HL-60/S4 (cell line): ENCODE data around the gene NRIP2.

Experiments
- in situ Hi-C: fragments of 300-500 bp; cut with MboI; formaldehyde crosslinking; loops from 2 replicates; pipeline ENCODE4 v1.14.3; 2022; ENCODE audit warnings: low sequenced_read_pairs

The NRIP2 gene

GRCh38 chr12:2851931-2852330, 17.1 kb upstream of the NRIP2 start:
- in situ Hi-C loops = no loop called here

GRCh38 chr12:2845280-2845679, 10.4 kb upstream of the NRIP2 start:
- in situ Hi-C loops = no loop called here

- in situ Hi-C loops = no loop called here
Measured at GRCh38 chr12:2844786-2845185, 10.0 kb upstream of the NRIP2 start.

GRCh38 chr12:2842948-2843347, 8.1 kb upstream of the NRIP2 start:
- in situ Hi-C loops = no loop called here

- in situ Hi-C loops = no loop called here
Measured at GRCh38 chr12:2841056-2841650, 6.3 kb upstream of the NRIP2 start.

GRCh38 chr12:2836574-2836973, 1.7 kb upstream of the NRIP2 start:
- in situ Hi-C loops = no loop called here

GRCh38 chr12:2835691-2836403, 1.0 kb upstream of the NRIP2 start:
- in situ Hi-C loops = no loop called here

- in situ Hi-C loops = no loop called here
Measured at GRCh38 chr12:2833810-2834209, 1.0 kb downstream of the NRIP2 start.

- in situ Hi-C loops = no loop called here
Measured at GRCh38 chr12:2833327-2833726, 1.5 kb downstream of the NRIP2 start.

- in situ Hi-C loops = no loop called here
Measured at GRCh38 chr12:2832550-2833127, 2.2 kb downstream of the NRIP2 start.

GRCh38 chr12:2829275-2829674, 5.6 kb downstream of the NRIP2 start:
- in situ Hi-C loops = no loop called here

GRCh38 chr12:2826721-2827515, 7.9 kb downstream of the NRIP2 start:
- in situ Hi-C loops = no loop called here

- in situ Hi-C loops = no loop called here
Measured at GRCh38 chr12:2826036-2826435, 8.8 kb downstream of the NRIP2 start.

- in situ Hi-C loops = no loop called here
Measured at GRCh38 chr12:2825132-2825531, 9.7 kb downstream of the NRIP2 start.

- in situ Hi-C loops = no loop called here
Measured at GRCh38 chr12:2824541-2824940, 10.3 kb downstream of the NRIP2 start.

- in situ Hi-C loops = no loop called here
Measured at GRCh38 chr12:2823483-2823882, 11.4 kb downstream of the NRIP2 start.

GRCh38 chr12:2820432-2820831, 14.4 kb downstream of the NRIP2 start:
- in situ Hi-C loops = no loop called here

GRCh38 chr12:2819810-2820209, 15.0 kb downstream of the NRIP2 start:
- in situ Hi-C loops = no loop called here

GRCh38 chr12:2813214-2814185, 21.3 kb downstream of the NRIP2 start:
- in situ Hi-C loops = no loop called here
